ENCODE data around the gene LRIG1.

LRIG1 gene

DNA sequence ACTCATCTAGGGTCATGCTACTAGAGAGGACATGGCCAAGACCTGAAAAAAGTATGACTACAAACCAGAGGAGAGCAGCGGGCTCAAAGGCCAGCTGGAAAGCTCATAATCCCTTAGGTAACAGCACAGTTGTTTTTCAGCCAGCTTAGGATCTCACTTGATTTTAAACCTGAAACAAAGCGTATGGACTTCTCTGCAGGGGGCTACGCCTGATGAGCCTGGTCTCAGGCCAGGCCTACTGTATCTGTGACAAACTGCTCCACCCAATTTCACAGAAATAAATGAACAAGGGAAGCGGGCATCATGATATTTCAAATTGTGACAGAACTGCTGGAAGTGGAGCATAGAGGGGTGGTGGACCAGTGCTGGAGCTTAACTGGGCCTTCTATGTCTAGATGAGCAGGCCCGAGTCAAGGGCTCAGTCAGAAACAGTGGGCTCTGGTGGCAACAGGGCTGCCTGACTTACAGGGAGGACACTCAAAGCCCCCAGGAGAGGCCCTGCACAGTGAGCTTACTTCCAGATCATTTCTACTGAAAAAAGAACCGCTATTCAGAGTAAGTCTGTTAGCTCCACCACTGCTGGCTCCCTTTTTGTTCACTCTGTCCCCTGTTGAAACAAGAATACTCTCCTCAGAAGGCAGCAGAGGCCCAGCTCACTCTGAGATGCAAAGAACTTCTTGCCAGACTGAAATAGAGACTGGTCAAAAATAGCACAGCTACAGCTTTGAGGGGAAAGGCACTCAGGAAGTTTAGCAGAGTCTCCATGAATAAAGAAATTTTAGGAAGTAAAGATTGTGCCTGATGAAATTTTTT, 47.0 kb downstream of the LRIG1 start:
- Histone ChIP-seq H3K4me1 (ENCODE audit: control insufficient read depth, insufficient read depth, low read length, poor library complexity, severe bottlenecking) (peaks cover 7% of the 10 kb centered on the region), H3K9me3 (ENCODE audit: control insufficient read depth, low read length) (no peaks in the 10 kb centered on the region), H3K4me3 (ENCODE audit: extremely low read depth, insufficient read depth, low read length, poor library complexity, severe bottlenecking) (no peak overlapping the region), H3K36me3 (ENCODE audit: control insufficient read depth, insufficient read depth, low read length) (peaks cover 7% of the 10 kb centered on the region), H3K27ac (ENCODE audit: low read depth, low read length, severe bottlenecking) (peak overlapping the region; percentile 29)
- WGBS, 2 experiments (ENCODE audit: insufficient coverage in 2 of 2), result 90 to 93% methylated on average over 5 of the region's 6 CpGs

DNA sequence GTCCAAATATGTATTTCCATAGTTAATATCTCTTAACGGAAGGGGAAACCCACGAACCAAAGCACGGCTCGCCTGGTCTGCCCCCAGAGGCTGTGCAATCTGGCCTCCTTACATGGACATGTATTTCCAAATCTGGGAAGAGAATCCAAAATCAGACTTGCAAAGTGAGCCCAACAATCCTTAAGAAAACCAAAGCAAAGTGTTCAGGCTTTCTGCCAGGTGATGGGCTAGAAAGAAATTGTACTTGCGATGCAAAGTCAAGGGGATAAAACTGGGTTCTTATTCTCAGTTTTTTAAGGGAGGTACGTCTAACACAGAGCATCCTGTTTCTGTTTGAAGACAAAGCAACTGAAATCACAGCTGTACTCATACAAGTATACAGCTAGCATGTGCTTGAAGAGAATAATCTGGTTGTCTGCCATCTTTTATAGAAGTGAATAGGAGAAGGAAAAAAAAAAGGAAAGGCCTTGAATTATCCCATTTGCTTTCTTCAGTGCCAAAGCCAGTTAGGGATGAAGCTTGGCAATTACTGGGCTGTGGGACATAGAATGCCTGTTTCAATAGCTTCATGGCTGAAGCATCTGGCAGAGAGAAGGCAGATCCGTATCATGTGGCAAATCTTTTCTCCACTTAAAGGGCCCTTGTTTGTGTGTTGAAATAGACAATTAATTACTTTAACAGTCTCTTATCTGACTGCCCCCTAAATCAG, 48.4 kb downstream of the LRIG1 start:
- Histone ChIP-seq H3K9me3 (ENCODE audit: control insufficient read depth, low read length) (no peaks in the 10 kb centered on the region), H3K27ac (ENCODE audit: low read depth, low read length, severe bottlenecking) (no peak overlapping the region), H3K4me1 (ENCODE audit: control insufficient read depth, insufficient read depth, low read length, poor library complexity, severe bottlenecking) (peaks cover 7% of the 10 kb centered on the region), H3K36me3 (ENCODE audit: control insufficient read depth, insufficient read depth, low read length) (peaks cover 15% of the 10 kb centered on the region), H3K4me3 (ENCODE audit: extremely low read depth, insufficient read depth, low read length, poor library complexity, severe bottlenecking) (no peak overlapping the region)
- 95% methylated on average over 4 of the region's 7 CpGs; no CpG with 5 or more reads in 1 of the 2 experiments for WGBS, 2 experiments (ENCODE audit: insufficient coverage in 2 of 2)

DNA sequence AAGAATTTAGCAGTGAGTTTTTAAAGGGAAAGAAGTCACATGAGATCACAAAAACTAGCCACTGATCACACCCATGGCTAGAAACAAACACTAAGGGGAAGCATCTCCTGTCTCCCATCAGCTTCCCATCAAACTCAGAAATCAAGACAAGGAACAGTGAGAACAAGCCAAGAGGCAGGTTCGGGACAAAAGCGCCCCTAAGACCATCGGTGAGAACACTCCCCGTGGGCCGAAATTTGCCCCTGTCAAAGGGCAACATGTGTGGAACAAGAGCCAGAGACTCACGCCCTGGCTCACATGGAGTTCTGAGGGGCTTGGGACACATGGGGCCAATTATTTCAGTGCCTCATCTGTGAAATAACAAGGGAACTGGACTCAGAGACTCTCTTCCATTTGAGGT, 49.1 kb downstream of the LRIG1 start:
- no peak overlapping the region for H3K27ac ChIP-seq (ENCODE audit: low read depth, low read length, severe bottlenecking)
- H3K4me3 ChIP-seq (ENCODE audit: extremely low read depth, insufficient read depth, low read length, poor library complexity, severe bottlenecking), result no peak overlapping the region
- 95 to 96% methylated on average over 6 of the region's 6 CpGs for WGBS, 2 experiments (ENCODE audit: insufficient coverage in 2 of 2)
- peaks cover 15% of the 10 kb centered on the region for H3K36me3 ChIP-seq (ENCODE audit: control insufficient read depth, insufficient read depth, low read length)
- H3K4me1 ChIP-seq (ENCODE audit: control insufficient read depth, insufficient read depth, low read length, poor library complexity, severe bottlenecking), result peaks cover 7% of the 10 kb centered on the region
- no peaks in the 10 kb centered on the region for H3K9me3 ChIP-seq (ENCODE audit: control insufficient read depth, low read length)

DNA sequence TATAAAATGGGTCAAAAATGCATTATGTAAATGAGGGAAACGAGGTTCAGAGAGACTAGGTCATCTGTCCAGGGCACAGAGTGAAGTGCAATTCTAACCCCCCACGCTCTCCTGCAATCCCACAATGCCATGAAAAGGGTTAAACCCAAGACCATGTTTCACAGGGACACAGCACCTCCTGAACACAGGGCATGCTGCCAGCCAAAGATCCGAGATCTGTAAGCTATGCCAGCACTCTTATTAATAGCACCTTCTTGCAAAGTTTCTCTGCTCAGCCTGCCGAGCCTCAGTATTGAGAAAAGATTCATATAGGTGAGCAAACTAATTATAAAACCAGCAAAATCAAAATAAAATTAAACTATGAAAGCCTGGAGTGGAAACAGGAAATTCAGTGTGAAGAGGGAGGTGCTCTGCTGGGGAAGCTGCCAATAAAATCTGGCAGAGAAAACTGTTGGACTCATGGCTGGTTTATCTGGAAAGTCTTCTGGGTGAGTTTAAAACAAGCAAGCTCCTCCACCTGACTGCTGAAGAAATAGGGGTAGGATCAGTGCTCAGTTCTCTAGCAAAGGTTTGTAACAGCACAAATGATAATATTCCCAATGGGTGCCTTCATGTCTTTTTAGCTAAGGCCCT, 50.3 kb downstream of the LRIG1 start:
- H3K27ac ChIP-seq (ENCODE audit: low read depth, low read length, severe bottlenecking), result no peak overlapping the region
- H3K4me3 ChIP-seq (ENCODE audit: extremely low read depth, insufficient read depth, low read length, poor library complexity, severe bottlenecking), result no peak overlapping the region
- peaks cover 15% of the 10 kb centered on the region for H3K36me3 ChIP-seq (ENCODE audit: control insufficient read depth, insufficient read depth, low read length)
- 88 to 100% methylated on average over 1 to 2 of the region's 4 CpGs for WGBS, 2 experiments (ENCODE audit: insufficient coverage in 2 of 2)
- peaks cover 7% of the 10 kb centered on the region for H3K4me1 ChIP-seq (ENCODE audit: control insufficient read depth, insufficient read depth, low read length, poor library complexity, severe bottlenecking)
- H3K9me3 ChIP-seq (ENCODE audit: control insufficient read depth, low read length), result no peaks in the 10 kb centered on the region

DNA sequence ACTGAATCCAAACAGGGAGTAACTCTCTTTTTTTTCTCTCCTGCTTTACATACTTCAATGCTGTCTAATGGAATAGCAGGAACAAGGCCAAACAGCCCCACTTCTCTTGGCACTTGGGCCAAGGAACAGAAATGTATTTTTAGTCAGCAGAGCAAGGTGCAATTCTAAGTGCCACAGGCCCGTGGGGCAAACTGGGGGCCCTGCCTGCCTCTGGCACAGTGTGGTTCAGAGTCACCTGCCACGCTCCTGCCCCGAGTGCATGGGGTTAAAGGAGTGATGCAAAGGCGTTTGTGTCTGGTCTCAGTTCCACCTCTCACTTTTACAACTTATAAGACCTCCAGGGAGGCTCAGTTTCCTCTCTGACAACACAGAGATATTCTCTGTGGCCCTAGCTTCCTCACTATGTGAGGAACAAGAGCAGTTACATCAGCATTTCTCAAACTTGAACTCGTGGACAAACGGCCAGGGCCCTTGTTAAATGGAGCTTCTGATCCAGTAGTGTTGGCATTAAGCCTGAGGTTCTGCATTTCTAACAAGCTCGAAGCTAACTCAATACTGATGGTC, 51.3 kb downstream of the LRIG1 start:
- Histone ChIP-seq H3K27ac (ENCODE audit: low read depth, low read length, severe bottlenecking) (no peak overlapping the region), H3K4me3 (ENCODE audit: extremely low read depth, insufficient read depth, low read length, poor library complexity, severe bottlenecking) (no peak overlapping the region), H3K36me3 (ENCODE audit: control insufficient read depth, insufficient read depth, low read length) (peaks cover 15% of the 10 kb centered on the region), H3K9me3 (ENCODE audit: control insufficient read depth, low read length) (no peaks in the 10 kb centered on the region), H3K4me1 (ENCODE audit: control insufficient read depth, insufficient read depth, low read length, poor library complexity, severe bottlenecking) (peaks cover 6% of the 10 kb centered on the region)
- WGBS, 2 experiments (ENCODE audit: insufficient coverage in 2 of 2), result 83 to 94% methylated on average over 3 to 7 of the region's 7 CpGs

DNA sequence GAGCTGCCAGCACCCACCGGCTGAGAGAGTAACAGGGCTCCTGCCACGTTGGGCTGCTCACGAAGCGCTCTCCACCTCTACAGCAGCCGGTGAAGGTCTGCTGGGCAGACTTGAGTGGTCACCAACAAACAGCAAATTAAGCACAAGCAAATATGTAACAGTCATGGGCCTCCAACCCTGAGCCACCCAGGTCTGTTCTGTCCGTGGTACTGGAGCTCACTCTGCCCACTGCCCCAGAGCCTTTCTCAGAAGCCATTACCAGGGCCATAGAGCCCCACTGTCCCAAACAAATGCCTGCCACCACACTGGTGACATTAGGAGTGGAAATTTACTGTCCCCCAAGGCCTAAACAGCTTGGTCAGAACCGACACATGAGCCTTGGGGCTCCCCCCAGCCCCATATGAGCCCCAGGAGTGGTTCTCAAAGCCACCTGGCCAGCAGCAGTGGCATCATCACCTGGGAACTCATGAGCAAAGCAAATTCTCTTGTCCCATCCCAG, 56.6 kb downstream of the LRIG1 start:
- WGBS, 2 experiments (ENCODE audit: insufficient coverage in 2 of 2), result 83 to 90% methylated on average over 7 of the region's 7 CpGs
- Histone ChIP-seq H3K36me3 (ENCODE audit: control insufficient read depth, insufficient read depth, low read length) (peaks cover 8% of the 10 kb centered on the region), H3K4me1 (ENCODE audit: control insufficient read depth, insufficient read depth, low read length, poor library complexity, severe bottlenecking) (peaks cover 42% of the 10 kb centered on the region), H3K4me3 (ENCODE audit: extremely low read depth, insufficient read depth, low read length, poor library complexity, severe bottlenecking) (no peak overlapping the region), H3K9me3 (ENCODE audit: control insufficient read depth, low read length) (no peaks in the 10 kb centered on the region), H3K27ac (ENCODE audit: low read depth, low read length, severe bottlenecking) (no peak overlapping the region)

DNA sequence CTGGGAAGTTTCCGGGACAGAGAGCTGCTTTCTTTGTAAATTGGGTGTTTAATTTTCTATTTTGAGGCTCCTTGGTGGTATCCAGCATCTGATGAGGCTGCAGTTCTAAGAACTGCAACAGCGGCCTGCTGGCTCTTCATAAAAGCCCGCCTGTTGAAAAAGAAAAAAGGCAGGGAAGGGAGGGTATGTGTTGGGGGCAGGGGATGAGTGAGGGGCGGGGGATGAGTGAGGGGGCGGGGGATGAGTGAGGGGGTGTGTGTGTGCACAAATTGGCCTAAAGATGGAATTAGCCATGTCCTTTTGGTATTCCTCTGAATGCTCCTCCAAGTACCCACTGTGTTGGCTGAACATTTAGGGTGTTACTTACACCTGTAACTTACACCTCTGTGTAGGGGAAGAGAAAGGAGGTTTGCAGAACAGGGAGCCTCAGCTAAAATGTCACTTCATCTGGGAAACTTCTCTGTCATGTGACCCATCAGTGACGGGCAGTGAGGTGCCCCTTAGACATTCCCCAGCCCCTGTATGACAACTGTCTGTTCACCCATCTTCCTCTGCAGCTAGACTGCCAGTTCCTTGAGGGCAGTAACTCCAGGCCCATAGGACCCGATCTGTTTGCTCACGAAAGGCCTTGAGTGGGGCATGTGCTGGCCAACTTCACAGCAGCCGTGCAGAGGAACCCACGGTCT, 57.6 kb downstream of the LRIG1 start:
- 69 to 70% methylated on average over 5 to 6 of the region's 10 CpGs for WGBS, 2 experiments (ENCODE audit: insufficient coverage in 2 of 2)
- H3K27ac ChIP-seq (ENCODE audit: low read depth, low read length, severe bottlenecking), result peak overlapping the region; percentile 73
- H3K4me1 ChIP-seq (ENCODE audit: control insufficient read depth, insufficient read depth, low read length, poor library complexity, severe bottlenecking), result peaks cover 42% of the 10 kb centered on the region
- H3K4me3 ChIP-seq (ENCODE audit: extremely low read depth, insufficient read depth, low read length, poor library complexity, severe bottlenecking), result no peak overlapping the region
- H3K36me3 ChIP-seq (ENCODE audit: control insufficient read depth, insufficient read depth, low read length), result peaks cover 8% of the 10 kb centered on the region
- H3K9me3 ChIP-seq (ENCODE audit: control insufficient read depth, low read length), result no peaks in the 10 kb centered on the region

DNA sequence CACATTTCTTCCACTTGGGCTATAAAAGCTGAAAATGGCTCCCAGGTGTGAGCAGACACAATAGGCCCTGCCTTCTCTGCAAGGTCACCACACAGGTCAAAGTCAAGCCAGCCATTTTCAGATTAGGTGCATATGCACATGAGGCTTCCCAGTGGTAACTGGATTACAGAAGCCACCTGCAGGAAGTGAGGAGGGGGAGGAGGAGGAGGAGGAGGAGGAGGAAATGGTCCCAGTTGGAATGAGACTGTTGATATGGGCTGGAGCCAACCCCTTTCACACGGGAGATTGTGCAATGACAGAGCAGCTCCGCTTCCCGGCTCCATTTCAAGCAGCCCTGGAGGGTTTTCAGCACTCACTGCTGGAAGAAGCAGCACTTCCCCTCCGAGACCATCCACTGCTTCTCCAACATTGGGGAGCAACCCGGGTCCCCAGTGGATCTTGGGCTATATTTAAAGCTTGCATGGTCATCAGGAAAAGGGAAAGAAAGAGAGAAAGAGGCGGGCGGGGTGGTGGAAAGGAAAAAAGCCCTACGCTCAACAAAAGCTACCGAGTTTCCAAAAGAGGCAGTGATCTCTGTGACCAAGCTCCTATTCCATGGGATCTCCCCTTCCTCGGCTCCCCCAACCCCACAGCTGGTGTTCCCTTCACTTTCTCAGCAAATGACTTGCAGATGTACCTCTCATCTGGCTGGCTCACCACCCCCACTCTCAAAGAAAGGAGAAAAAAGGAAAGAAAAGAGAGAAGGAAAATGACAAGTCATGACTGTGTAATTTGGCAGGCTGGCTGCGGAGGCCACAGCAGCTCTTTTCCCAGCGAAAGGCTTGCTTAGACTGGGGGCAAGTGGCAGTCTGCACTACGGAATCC, 58.3 kb downstream of the LRIG1 start:
- H3K36me3 ChIP-seq (ENCODE audit: control insufficient read depth, insufficient read depth, low read length), result peaks cover under 1% of the 10 kb centered on the region
- peaks cover 42% of the 10 kb centered on the region for H3K4me1 ChIP-seq (ENCODE audit: control insufficient read depth, insufficient read depth, low read length, poor library complexity, severe bottlenecking)
- peak overlapping the region; percentile 9 for H3K4me3 ChIP-seq (ENCODE audit: extremely low read depth, insufficient read depth, low read length, poor library complexity, severe bottlenecking)
- H3K27ac ChIP-seq (ENCODE audit: low read depth, low read length, severe bottlenecking), result peak overlapping the region; percentile 73
- 12 to 13% methylated on average over 6 to 9 of the region's 13 CpGs for WGBS, 2 experiments (ENCODE audit: insufficient coverage in 2 of 2)
- no peaks in the 10 kb centered on the region for H3K9me3 ChIP-seq (ENCODE audit: control insufficient read depth, low read length)

DNA sequence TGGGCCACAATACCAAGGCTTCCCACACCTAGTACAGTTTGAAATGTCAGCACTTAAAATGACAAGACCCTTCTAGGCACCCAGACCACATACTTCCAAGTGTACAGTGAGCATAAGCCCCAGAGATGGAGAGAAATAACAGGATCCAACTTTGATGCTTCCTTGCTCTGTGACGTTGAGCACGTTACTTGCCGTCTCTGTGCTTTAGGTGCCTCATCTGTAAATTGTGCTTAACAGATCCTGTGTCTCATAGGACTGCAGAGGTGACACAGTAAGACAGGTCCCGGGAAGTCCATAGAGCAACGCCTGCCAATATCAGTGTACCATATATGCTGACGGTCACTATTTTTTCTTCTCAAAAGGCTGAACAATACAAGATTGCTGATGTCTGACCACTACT, 59.1 kb downstream of the LRIG1 start:
- H3K36me3 ChIP-seq (ENCODE audit: control insufficient read depth, insufficient read depth, low read length), result no peaks in the 10 kb centered on the region
- no peak overlapping the region for H3K4me3 ChIP-seq (ENCODE audit: extremely low read depth, insufficient read depth, low read length, poor library complexity, severe bottlenecking)
- WGBS, 2 experiments (ENCODE audit: insufficient coverage in 2 of 2), result 87 to 88% methylated on average over 6 of the region's 6 CpGs
- H3K9me3 ChIP-seq (ENCODE audit: control insufficient read depth, low read length), result no peaks in the 10 kb centered on the region
- peaks cover 42% of the 10 kb centered on the region for H3K4me1 ChIP-seq (ENCODE audit: control insufficient read depth, insufficient read depth, low read length, poor library complexity, severe bottlenecking)
- H3K27ac ChIP-seq (ENCODE audit: low read depth, low read length, severe bottlenecking), result peak overlapping the region; percentile 72

Data from mesodermal cell (in vitro differentiated cells).